GM23338 (cell line): ENCODE data around the gene FASTKD2. TPM values are rescaled to one million over a fixed set of nuclear protein-coding genes. Genes with fewer than 3 reads are reported as not detected.
A peak's percentile ranks its signal among the peaks of the same experiment; 100 is the strongest.

Experiments used
- ATAC-seq: fragments of 200-7000 bp; cut with Tn5 transposase; 3 replicates; pipeline ENCODE4 v1.9.1; 2020
- DNase-seq: peaks from one replicate; pipeline ENCODE4 v3.0.0-alpha.2; 2015; ENCODE audit warnings: low spot score
- H2AFZ ChIP-seq: fragments of 200-600 bp; sonication (generic); 2 replicates; pipeline ENCODE4 v1.8.0; 2016; ENCODE audit warnings: antibody characterized with exemption, mild to moderate bottlenecking, moderate library complexity
- H3F3A ChIP-seq: fragments of 200-600 bp; sonication (generic); replicated peaks from 2 replicates; pipeline ENCODE4 v1.8.0; 2017; ENCODE audit warnings: antibody characterized with exemption, mixed run types, low read depth
- H3K27ac ChIP-seq: fragments of 200-600 bp; sonication (generic); 2 replicates; pipeline ENCODE4 v1.6.1; 2016; ENCODE audit warnings: low read depth
- H3K27me3 ChIP-seq: fragments of 200-600 bp; sonication (generic); 2 replicates; pipeline ENCODE4 v1.8.0; 2016; ENCODE audit warnings: mild to moderate bottlenecking, mixed run types, moderate library complexity; ENCODE audit not compliant: insufficient read depth
- H3K36me3 ChIP-seq: fragments of 200-600 bp; sonication (generic); 2 replicates; pipeline ENCODE4 v1.8.0; 2016; ENCODE audit warnings: mild to moderate bottlenecking; ENCODE audit not compliant: insufficient read depth
- H3K4me1 ChIP-seq: fragments of 200-600 bp; sonication (generic); 2 replicates; pipeline ENCODE4 v1.8.0; 2016; ENCODE audit warnings: mild to moderate bottlenecking, moderate library complexity; ENCODE audit not compliant: insufficient read depth
- H3K4me2 ChIP-seq: fragments of 200-600 bp; sonication (generic); 2 replicates; pipeline ENCODE4 v1.7.1; 2017; ENCODE audit warnings: mixed run types
- H3K4me3 ChIP-seq: fragments of 200-600 bp; sonication (generic); 2 replicates; pipeline ENCODE4 v1.6.1; 2016; ENCODE audit warnings: mixed run types
- H3K79me2 ChIP-seq: fragments of 200-600 bp; sonication (generic); replicated peaks from 2 replicates; pipeline ENCODE4 v1.8.0; 2017; ENCODE audit warnings: mild to moderate bottlenecking; ENCODE audit not compliant: insufficient read depth
- H3K9me2 ChIP-seq: fragments of 200-600 bp; sonication (generic); 2 replicates; pipeline ENCODE4 v1.8.0; 2017; ENCODE audit not compliant: insufficient read depth
- H4K20me1 ChIP-seq: fragments of 200-600 bp; sonication (generic); replicated peaks from 2 replicates; pipeline ENCODE4 v1.8.0; 2017; ENCODE audit warnings: mild to moderate bottlenecking; ENCODE audit not compliant: insufficient read depth
- H3K27ac Mint-ChIP-seq: 2 replicates; pipeline ENCODE4 v1.8.0; 2020; ENCODE audit warnings: inconsistent platforms, mild to moderate bottlenecking, moderate library complexity, mixed read lengths
- H3K27me3 Mint-ChIP-seq: 3 replicates; pipeline ENCODE4 v1.8.0; 2022; ENCODE audit warnings: low read depth, mild to moderate bottlenecking, moderate library complexity, mixed read lengths, inconsistent platforms; ENCODE audit not compliant: insufficient read depth, poor library complexity
- H3K36me3 Mint-ChIP-seq: 3 replicates; pipeline ENCODE4 v1.8.0; 2021; ENCODE audit warnings: low read depth, mild to moderate bottlenecking, inconsistent platforms, moderate library complexity, mixed read lengths
- H3K4me1 Mint-ChIP-seq: 3 replicates; pipeline ENCODE4 v1.8.0; 2020; ENCODE audit warnings: mild to moderate bottlenecking, inconsistent platforms, mixed read lengths
- H3K4me3 Mint-ChIP-seq: 3 replicates; pipeline ENCODE4 v1.8.0; 2021; ENCODE audit warnings: moderate library complexity, mild to moderate bottlenecking, inconsistent platforms, mixed read lengths
- H3K9me3 Mint-ChIP-seq: 3 replicates; pipeline ENCODE4 v1.8.0; 2020; ENCODE audit warnings: moderate library complexity, mild to moderate bottlenecking, inconsistent platforms, mixed read lengths
- ZNF462 ChIP-seq: fragments of 250-450 bp; sonication (Bioruptor Pico); IDR thresholded peaks from 2 replicates; pipeline ENCODE4 v1.5.0; 2020; ENCODE audit warnings: mild to moderate bottlenecking, moderate library complexity
- polyA plus RNA-seq: library from polyadenylated mRNA; unstranded; fragments of >200 nt; fragmentation: Nextera tagmentation; extraction: Ambion mirVana; gene quantifications from 2 replicates; pipeline ENCODE4 v1.2.1, GENCODE V29; 2016
- total RNA-seq: library from RNA; depleted of rRNA; stranded (reverse); fragments of >200 nt; shearing (Covaris generic); gene quantifications from 2 replicates; pipeline ENCODE4 v1.2.3, GENCODE V29; 2014
- TF ChIP-seq, protein P1 (sequence below), 2 experiments: fragments of 200-600 bp in 1 of 2; sonication (generic) in 1 of 2; conservative IDR thresholded peaks; 2 replicates each; pipeline versions ENCODE4 v1.5.1 to v1.6.1; 2016 to 2017; ENCODE audit warnings: antibody characterized with exemption in 2 of 2, low read depth in 2 of 2, mild to moderate bottlenecking in 2 of 2, moderate library complexity in 1 of 2

Gene FASTKD2
- total and polyA plus RNA-seq, 2 experiments from 2014 or later = 20.5 to 48.7 TPM

DNA sequence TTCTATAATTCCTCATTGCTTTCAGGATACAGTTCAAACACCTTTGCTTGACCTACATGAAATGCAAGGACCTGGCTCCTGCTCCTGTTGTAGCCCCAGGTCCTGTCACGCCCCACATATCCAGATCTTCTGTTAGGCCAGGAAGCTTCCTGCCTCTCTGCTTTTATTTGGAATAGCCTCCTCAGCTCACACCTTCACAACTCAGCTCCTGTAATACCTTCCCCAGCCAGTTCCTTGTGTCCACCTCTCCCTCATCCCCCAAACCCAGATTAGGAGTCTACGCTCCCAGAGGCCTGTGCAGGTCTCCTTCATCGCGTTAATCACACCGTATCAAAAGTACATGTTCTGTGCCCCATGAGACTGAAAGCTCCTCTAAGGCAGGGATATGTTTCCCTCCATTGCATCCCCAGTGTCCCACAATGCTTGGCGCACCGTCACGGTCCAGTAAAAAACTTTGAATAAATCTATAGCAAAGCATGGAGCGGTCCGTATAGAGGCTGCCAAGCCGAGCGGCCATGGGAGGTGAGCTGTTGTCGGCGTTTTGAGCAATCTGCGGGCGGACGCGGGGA lies 649 bp upstream of the FASTKD2 start:
- no peaks in the 10 kb centered on the region for H3K9me2 ChIP-seq
- H3K79me2 ChIP-seq = peaks cover 37% of the 10 kb centered on the region
- H3K4me3 Mint-ChIP-seq = peak overlapping the region; percentile 98; the same call in 2 of the 3 replicates
- peaks cover 18% of the 10 kb centered on the region for H3K36me3 Mint-ChIP-seq
- H3K27ac Mint-ChIP-seq = peak overlapping the region; percentile 99
- H3K4me3 ChIP-seq = peak overlapping the region; percentile 82
- H3K4me2 ChIP-seq = peak overlapping the region; percentile 95
- DNase-seq (peak; percentile 61), ATAC-seq (peak; percentile 59)
- no peaks in the 10 kb centered on the region for H3K9me3 Mint-ChIP-seq
- H3K36me3 ChIP-seq = no peaks in the 10 kb centered on the region
- peaks cover 7% of the 10 kb centered on the region for H3K27me3 Mint-ChIP-seq
- H3K4me1 ChIP-seq = peaks cover 13% of the 10 kb centered on the region
- no peaks in the 10 kb centered on the region; the same call in 1 of the 2 replicates for H4K20me1 ChIP-seq
- H3K27ac ChIP-seq = no peak overlapping the region
- peaks cover 17% of the 10 kb centered on the region for H3K4me1 Mint-ChIP-seq
- H2AFZ ChIP-seq = peak overlapping the region; percentile 100
- no peaks in the 10 kb centered on the region for H3F3A ChIP-seq
- H3K27me3 ChIP-seq = no peaks in the 10 kb centered on the region
- TF ChIP-seq ZNF462 (CRISPR knock-in tag) = no peak
- TF ChIP-seq, protein P1, sequence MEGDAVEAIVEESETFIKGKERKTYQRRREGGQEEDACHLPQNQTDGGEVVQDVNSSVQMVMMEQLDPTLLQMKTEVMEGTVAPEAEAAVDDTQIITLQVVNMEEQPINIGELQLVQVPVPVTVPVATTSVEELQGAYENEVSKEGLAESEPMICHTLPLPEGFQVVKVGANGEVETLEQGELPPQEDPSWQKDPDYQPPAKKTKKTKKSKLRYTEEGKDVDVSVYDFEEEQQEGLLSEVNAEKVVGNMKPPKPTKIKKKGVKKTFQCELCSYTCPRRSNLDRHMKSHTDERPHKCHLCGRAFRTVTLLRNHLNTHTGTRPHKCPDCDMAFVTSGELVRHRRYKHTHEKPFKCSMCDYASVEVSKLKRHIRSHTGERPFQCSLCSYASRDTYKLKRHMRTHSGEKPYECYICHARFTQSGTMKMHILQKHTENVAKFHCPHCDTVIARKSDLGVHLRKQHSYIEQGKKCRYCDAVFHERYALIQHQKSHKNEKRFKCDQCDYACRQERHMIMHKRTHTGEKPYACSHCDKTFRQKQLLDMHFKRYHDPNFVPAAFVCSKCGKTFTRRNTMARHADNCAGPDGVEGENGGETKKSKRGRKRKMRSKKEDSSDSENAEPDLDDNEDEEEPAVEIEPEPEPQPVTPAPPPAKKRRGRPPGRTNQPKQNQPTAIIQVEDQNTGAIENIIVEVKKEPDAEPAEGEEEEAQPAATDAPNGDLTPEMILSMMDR (conservative IDR thresholded peaks at IDR 0.05; ENCODE audit: low read depth in 2 of 2) = 0 out of 4 replicates have a peak, but pooled peaks of 1 of the 2 experiments have one; percentile 11
